HUDEP-2 (cell line): ENCODE results near the gene PRODH.
"Not testable (repeated sequence)": the region's sequence is repeated elsewhere in the genome, so short reads cannot be mapped to it uniquely, and the experiment has no call there.

Experiments
- DNase-seq, 76 experiments: peaks; one replicate each; lab custom pipeline; 2025; ENCODE audit not compliant: unreplicated experiment in 76 of 76; lab: John Stamatoyannopoulos, UW

Gene PRODH

GRCh38 chr22:18911535-18911934, 24.6 kb downstream of the PRODH start:
- DNase-seq, result not testable (repeated sequence)

DNA sequence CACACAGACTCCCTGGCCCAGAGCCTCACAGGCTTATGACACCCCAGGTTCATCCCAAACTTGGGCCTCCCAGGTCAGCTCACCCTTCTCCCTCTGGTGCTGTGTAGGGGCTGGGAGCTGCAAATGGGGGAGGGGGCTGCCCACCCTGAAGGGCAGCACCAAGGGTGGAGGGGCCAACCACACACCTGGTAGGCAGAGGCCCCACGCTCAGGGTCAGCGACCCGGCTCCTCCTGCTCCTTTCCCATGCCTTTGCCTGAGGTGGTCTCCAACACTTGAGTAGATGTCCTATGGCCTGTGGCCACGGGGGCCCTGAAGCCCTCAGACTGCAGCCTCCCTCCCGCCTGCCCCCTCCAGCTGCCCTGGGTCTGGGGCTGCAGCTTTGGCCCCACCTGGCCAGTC, 26.5 kb downstream of the PRODH start:
- no peak for DNase-seq

DNA sequence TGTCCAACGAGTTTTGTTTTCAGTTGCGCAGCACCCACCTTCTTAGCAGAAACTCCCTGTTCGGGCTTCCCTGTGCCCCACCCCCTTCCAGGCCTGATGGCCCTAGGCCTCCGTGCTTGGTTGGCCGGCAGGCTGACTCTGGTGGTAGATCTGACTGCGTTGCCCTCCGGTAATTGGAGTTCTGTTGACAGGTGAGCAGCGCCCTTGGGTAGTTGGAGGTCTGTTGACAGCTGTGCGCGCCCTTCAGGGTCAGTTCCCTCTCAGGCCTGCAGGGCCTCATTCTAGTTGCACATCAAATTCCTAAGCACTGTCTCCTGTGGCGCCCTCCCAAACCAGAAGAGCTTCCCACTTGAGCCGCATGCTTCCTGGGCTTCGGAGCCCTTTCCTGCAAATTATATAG, 29.2 kb downstream of the PRODH start:
- DNase-seq, result no peak

DNA sequence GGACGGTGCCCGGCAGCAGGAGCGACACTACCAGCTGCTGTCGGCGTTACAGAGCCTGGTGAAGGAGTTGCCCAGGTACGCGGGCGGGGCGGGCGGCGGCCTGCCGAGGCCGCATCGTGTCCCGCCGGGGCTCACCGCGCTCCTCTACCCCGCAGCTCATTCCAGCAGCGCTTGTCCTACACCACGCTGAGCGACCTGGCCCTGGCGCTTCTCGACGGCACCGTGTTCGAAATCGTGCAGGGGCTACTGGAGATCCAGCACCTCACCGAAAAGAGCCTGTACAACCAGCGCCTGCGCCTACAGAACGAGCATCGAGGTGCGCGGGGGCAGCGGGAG, 29.7 kb downstream of the PRODH start:
- not testable (repeated sequence) for DNase-seq

DNA sequence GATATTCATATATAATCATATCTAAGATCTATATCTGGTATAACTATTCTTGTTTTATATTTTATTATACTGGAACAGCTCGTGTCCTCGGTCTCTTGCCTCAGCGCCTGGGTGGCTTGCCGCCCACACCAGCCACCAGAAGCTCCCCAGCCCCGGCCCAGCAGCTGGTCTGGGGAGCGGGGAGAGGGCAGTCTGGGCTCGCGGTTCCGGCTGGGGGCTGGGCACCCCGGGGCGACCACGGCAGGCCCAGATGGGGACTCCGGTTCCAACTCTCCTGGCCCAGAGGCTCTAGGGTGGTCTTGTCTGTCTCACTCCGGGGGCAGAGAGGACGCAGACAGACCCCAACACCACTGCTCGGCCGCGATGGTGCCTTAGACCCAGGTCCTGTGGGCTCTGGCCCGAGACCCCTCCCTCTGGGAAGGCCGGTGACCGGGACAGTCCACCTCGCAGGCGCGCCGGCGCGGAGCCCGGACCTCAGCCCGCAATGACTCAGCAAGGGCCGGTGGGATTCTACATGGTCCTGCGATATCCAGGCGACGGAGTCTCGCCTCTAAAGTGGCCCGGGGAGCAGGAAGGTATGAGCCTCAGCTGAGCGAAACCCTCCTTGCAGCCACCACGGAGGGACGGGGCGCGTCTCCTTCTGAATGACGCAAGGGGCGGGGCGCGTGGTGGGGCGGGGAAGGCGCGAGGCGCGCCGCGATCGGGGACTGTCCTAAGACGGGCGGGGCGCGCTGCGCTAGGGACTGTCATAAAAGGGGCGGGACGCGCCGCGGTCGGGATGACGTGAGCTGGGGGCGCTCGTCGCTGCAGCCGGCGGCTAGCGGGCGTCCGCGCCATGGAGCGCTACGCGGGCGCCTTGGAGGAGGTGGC, 30.3 kb downstream of the PRODH start, which contains the start of gene DGCR6:
TSS of gene DGCR6 (plus strand) at position 781 of the 870 bp plus-strand sequence. CDS start at position 836, 55 bp downstream.
- no peak for DNase-seq

GRCh38 chr22:18896037-18896657, 39.9 kb downstream of the PRODH start:
- not testable (repeated sequence) for DNase-seq

GRCh38 chr22:18893775-18894174, 42.3 kb downstream of the PRODH start:
- not testable (repeated sequence) for DNase-seq

GRCh38 chr22:18890510-18891192, 45.4 kb downstream of the PRODH start:
- not testable (repeated sequence) for DNase-seq

DNA sequence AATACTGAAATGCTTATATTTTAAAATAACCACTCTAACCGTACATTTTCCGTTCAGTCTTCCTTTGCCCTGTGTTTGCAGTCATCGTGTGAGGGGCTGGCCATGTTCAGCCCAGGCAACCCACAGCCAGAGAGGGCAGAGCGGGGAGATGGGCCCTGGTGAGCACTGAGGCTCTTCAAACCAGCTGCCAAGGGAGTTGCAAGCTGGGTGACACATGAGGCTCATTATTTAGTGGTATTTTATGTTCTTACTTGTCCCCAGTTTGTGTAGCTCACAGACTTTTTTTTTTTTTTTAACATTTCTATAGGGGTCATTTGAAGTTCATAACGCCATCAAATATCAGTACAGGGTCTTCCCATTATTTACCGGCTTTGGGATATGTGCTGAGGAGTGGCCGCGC, 48.0 kb downstream of the PRODH start:
- DNase-seq, result no peak

DNA sequence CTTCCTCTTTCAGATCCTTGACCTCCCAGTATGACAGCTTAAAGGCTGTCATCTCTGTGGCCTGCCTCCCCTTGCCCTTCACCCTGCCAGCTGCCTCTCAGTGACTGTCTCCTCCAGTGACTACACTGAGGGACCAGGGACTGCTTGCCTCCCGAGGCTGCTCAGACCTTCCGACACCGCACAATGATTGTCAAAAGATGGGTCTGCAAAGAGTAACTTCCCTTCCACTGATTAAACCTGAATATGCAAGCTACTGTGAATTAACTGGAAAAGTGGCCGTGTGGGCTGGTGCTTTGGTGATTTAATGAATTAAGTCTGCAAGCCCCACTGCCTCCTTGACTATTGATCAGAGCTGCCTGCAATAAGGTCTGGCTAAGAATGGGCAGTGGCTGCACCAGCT, 51.6 kb downstream of the PRODH start:
- DNase-seq, result not testable (repeated sequence)

DNA sequence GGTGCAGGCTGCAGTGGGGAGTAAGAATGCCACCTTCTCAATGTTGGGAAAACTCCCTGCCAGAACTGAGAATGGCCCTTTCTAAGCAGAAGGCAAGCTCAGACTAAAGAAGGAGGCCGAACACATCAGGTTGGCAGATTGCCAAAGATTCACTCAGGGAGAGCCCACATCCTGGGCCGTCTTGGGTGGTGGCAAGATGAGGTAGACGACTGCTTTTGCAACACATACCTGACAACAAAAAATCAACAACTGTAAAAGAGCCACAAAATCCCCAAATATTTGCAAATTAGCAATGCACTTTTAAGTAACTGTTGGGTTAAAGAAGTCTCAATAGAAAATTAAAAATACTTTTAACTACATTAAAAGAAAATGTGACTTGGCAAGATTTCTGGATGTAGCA, 54.8 kb downstream of the PRODH start:
- DNase-seq, result not testable (repeated sequence)
